ENCODE results near the gene STARD8. TPM values are rescaled to one million over a fixed set of nuclear protein-coding genes. Genes with fewer than 3 reads are reported as not detected.

STARD8 gene
- total RNA-seq (2022; extraction: Qiagen RNA extraction; ENCODE audit: low read depth) = 0.93 to 1.7 TPM (median 1.6 TPM) in 5 replicates

GRCh38 chrX:68647156-68647957 is at the start of gene STARD8:
STARD8 (plus strand) TSS chrX:68647666; CDS start chrX:68647883, 217 bp downstream.

Other genes with a start within 250 kb of the STARD8 start
- 0.87 to 1.7 TPM (median 1.4 TPM) in 5 replicates for gene OPHN1, start 214.2 kb upstream of the STARD8 start, total RNA-seq (2022; extraction: Qiagen RNA extraction; ENCODE audit: low read depth)
- gene YIPF6, start 148.6 kb upstream of the STARD8 start, total RNA-seq (2022; extraction: Qiagen RNA extraction; ENCODE audit: low read depth) = 27.7 to 34.2 TPM (median 30.1 TPM) in 5 replicates
- 7.0 to 9.7 TPM (median 8.8 TPM) in 5 replicates for gene EFNB1, start 181.4 kb downstream of the STARD8 start, total RNA-seq (2022; extraction: Qiagen RNA extraction; ENCODE audit: low read depth)

Measured in A549 treated with CpdA at 1 μM for 4 hours (cell line).